Astrocyte of the spinal cord (primary cell): ENCODE measurements around the gene PSG5.
A peak's percentile ranks its signal among the peaks of the same experiment; 100 is the strongest.
"Not testable (repeated sequence)": the region's sequence is repeated elsewhere in the genome, so short reads cannot be mapped to it uniquely, and the experiment has no call there.

Experiments used
- DNase-seq: peaks from one replicate; pipeline ENCODE4 v3.0.0; 2011; ENCODE audit warnings: low read depth, low spot score
- H3K4me3 ChIP-seq: 2 replicates; pipeline ENCODE4 v1.5.1; 2011; ENCODE audit warnings: low read depth, mild to moderate bottlenecking, low read length, moderate library complexity
- in situ Hi-C: cut with HindIII; loops from 2 replicates; pipeline ENCODE4 v1.10.0; 2017; ENCODE audit warnings: low sequenced_read_pairs
- TF ChIP-seq, protein P1 (sequence below): IDR thresholded peaks from 2 replicates; pipeline ENCODE4 v1.5.1; 2012; ENCODE audit warnings: low read depth, mild to moderate bottlenecking, low read length, inconsistent platforms

PSG5 gene

DNA sequence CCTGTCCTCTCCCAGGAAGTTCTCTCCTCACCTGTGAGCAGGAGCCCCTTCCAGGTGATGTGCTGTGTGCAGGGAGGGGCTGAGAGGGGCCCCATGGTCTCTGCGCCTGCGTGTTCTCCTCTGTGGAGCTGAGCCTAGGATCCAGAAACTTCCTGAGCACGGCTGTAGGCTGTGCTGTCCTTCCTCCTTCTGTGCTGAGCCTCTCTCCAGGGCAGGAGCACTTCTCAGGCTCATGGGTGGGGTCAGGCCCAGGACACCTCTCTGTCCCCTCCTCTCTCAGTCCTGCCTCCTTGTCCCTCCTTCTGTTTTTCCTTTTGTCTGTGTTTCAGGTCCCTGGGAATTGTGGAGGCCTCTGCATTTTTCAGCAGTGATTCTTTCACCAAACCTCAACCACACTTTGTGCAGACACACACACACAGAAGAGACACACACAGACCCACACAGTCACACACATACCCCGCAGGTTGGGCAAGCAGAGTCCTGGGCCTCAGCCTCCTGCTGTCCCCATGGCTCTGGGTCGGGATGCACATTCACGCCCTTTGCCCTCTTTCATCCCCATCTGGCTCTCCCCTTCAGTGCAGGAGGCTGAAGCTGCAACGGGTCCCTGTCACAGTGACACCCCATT is at the start of gene PSG5:
Gene PSG5 (minus strand): TSS at position 226 of the 625 bp plus-strand sequence. CDS start 131 bp downstream, at position 95.
- in situ Hi-C loops, H3K4me3 ChIP-seq, DNase-seq: not testable (repeated sequence)

DNA sequence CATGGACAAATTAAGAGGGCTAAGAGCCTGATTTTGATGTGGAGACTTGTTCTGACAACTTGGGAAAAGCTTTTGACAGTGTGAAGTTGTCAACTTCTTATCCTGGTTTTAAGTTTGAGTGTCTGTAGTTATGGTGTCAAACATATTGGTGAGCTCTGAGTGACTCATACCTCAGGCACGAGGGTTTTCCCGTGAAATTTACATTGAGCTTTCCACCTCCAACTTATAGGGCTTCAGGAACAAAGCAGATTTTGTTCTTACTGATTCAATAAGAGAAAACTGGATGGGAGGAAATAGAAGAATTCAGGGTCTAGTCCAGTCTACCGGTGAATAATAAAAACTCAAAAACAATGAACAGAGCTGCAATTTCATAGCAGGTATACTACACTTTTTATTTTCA is 49.4 kb upstream of the PSG5 start:
- in situ Hi-C loops, H3K4me3 ChIP-seq, DNase-seq: not testable (repeated sequence)

DNA sequence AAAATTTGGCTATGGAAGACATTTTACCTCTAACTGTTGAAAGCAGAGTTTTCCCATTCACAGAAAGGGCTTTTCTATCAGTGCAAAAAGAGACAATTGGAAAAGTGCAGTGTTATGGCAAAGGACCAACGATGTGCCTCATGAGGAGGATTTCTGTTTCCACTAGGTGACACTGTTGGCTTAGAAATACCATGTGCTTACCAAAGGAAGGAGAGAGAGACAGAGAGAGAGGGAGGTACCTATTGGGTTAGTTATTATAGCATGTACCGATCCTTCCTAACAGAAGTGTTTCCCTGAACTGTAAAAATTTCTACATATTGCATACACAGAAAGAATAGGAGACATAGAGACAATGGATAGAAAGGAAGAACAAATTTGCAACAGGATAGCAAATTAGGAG is 43.0 kb upstream of the PSG5 start:
- no peak for DNase-seq

GRCh38 chr19:43228730-43229129 is 42.4 kb upstream of the PSG5 start:
- in situ Hi-C loops, H3K4me3 ChIP-seq, DNase-seq: not testable (repeated sequence)

More for the DNA sequence above, 43.0 kb upstream of the PSG5 start:
- in situ Hi-C loops, result no loop called here
- TF ChIP-seq, protein P1, sequence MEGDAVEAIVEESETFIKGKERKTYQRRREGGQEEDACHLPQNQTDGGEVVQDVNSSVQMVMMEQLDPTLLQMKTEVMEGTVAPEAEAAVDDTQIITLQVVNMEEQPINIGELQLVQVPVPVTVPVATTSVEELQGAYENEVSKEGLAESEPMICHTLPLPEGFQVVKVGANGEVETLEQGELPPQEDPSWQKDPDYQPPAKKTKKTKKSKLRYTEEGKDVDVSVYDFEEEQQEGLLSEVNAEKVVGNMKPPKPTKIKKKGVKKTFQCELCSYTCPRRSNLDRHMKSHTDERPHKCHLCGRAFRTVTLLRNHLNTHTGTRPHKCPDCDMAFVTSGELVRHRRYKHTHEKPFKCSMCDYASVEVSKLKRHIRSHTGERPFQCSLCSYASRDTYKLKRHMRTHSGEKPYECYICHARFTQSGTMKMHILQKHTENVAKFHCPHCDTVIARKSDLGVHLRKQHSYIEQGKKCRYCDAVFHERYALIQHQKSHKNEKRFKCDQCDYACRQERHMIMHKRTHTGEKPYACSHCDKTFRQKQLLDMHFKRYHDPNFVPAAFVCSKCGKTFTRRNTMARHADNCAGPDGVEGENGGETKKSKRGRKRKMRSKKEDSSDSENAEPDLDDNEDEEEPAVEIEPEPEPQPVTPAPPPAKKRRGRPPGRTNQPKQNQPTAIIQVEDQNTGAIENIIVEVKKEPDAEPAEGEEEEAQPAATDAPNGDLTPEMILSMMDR, result peak; percentile 17
- H3K4me3 ChIP-seq, result no peak overlapping the region

DNA sequence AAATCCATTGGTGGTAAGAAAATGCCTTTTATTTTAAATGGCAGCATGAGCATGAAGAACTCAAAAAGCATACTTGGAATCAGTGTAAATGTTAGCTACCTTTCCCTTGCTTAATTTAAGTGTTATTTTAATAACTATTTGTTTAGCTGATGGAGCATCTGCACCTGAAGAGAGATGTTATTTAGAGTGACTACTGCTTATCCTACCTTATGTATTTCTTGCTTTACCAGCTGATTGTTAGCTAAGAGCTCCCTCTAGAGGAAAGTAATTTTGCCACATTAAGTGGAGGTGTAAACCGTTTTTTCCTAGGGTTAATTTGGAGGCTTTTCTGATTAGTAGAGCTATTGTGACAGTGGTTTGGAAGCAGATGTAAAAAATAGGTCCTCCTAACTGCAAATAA is 40.6 kb upstream of the PSG5 start:
- in situ Hi-C loops, H3K4me3 ChIP-seq, DNase-seq: not testable (repeated sequence)

DNA sequence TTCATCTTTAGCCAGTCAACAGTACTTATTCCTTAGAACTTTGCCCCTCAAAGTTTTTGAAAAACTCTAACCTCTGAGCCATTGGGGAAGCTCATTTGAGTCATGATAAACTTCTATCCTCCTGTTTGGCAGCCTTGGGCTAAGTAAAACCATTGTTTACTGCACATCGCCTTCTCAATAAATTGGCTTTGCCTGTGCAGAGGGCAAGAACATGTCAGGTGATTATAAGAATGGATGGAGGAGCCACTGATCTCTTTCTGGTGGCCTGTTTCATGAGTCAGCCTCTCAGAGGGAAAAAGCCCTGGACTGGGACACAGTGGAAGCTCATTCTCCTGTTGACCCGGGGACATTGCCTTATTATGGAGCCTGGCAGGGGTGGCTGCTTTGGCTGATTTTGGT is 38.5 kb upstream of the PSG5 start:
- no peak overlapping the region for H3K4me3 ChIP-seq
- TF ChIP-seq, protein P1, result no peak
- DNase-seq, result no peak
- in situ Hi-C loops, result no loop called here

DNA sequence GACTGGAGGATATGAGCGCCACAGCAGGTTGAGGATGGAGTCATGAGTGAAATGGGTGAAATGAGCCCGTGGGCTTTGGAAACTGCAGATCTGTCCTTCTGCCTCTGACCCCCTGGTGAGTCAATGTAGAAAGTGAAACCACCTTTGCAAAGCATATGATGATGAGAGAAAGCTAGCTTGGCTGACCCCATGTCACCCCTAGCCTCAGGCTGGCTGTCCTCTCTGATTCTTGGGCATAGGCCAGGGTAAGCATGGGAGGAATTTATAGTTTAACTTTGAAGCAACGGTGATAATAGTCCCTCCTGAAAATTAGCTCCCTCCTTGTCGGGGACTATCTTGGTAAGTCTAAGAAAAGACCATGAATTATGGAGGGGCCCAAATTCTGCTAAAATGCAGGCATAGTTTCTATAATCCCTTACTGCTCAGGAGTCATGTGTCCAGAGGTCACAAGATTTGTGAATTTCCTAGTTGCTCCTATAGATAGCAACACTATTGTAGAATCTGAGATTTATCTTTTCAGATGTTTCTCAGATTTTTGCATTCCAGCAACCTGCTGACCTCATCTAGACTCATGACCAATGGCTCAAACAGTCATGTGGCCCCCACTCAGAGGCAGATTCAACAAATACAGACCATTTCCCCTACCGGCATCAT is 38.0 kb upstream of the PSG5 start:
- in situ Hi-C loops, H3K4me3 ChIP-seq, DNase-seq: not testable (repeated sequence)

DNA sequence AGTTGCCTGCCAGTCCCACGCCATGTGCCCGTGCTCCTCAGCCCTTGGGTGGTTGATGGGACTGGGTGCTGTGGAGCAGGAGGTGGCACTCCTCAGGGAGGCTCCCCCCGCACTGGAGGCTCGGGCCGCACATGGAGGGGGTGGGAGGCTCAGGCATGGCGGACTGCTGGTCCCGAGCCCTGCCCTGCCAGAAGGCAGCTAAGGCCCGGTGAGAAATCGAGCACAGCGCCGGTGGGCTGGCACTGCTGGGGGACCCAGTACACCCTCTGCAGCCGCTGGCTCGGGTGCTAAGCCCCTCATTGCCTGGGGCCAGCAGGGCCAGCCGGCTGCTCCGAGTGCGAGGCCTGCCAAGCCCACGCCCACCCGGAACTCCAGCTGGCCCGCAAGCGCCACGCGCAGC is 35.6 kb upstream of the PSG5 start:
- H3K4me3 ChIP-seq, in situ Hi-C loops, DNase-seq: not testable (repeated sequence)

DNA sequence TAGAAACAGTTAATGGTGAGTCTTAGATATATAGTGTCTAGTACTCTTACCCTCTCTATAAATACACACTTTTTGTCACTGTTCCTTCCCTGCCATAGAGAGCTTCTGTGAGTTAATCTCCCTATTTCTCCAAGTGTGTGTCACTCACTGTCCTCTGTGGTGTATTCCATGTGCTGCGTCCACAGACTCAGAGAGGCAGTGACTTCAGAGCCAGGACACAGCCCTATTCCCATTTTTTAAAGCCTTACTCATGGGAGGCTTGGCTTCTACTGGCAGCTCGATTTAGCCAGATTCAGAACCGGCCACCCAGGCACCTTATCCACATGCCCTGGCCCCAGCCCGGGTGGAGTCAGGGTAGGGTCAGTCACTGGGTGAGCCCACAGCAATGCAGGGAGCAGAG is 32.8 kb upstream of the PSG5 start:
- in situ Hi-C loops, DNase-seq, H3K4me3 ChIP-seq: not testable (repeated sequence)

GRCh38 chr19:43215881-43216280 is 29.5 kb upstream of the PSG5 start:
- in situ Hi-C loops, DNase-seq, H3K4me3 ChIP-seq: not testable (repeated sequence)

- no peak overlapping the region for H3K4me3 ChIP-seq
- TF ChIP-seq, protein P1, result no peak
- in situ Hi-C loops, result no loop called here
- no peak for DNase-seq
Measured at GRCh38 chr19:43207991-43208390, 21.7 kb upstream of the PSG5 start.
